ENCODE measurements around the gene ERG. TPM values are rescaled to one million over a fixed set of nuclear protein-coding genes. Genes with fewer than 3 reads are reported as not detected.

ERG gene
- total and polyA plus RNA-seq, 2 of the 8 experiments (the other 6 are each of a cell fraction or from before 2014, with no cell fraction given): 1.0 to 3.0 TPM

DNA sequence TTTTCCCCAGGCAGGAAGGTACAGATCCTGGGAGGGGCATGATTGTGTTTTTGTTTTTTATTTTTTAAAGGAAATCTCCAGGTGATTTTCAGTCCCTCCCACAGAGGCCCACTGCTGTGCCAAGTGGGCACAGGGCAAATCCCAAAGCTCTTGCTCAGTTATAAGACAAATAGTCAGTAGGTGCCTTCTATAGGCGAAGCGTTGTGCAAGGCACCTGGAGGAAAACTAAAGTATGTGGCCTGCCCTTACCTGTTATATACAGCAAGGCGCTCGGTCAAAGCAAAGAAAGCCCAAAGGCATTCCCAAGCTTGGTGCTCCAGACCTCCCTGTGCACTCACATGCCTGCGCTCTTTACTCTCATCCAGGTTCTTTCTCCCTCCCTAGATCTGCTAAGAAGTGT is 160.5 kb downstream of the ERG start:
- H3K23me2 ChIP-seq (ENCODE audit: low read depth, low read length): no peaks in the 10 kb centered on the region
- no peaks in the 10 kb centered on the region for H4K20me1 ChIP-seq (replicated peaks in 1 of 2; ENCODE audit: control insufficient read depth in 1 of 2, insufficient read depth in 2 of 2, low read length in 2 of 2)
- H4K91ac ChIP-seq (replicated peaks; ENCODE audit: insufficient read length, low read length): no peak overlapping the region
- no peak overlapping the region for H2BK120ac ChIP-seq (replicated peaks; ENCODE audit: low read depth, low read length)
- no peak for DNase-seq (ENCODE audit: low read depth in 1 of 2, low spot score in 2 of 2)
- H2BK20ac ChIP-seq (ENCODE audit: low read length): no peak overlapping the region
- no peak overlapping the region for H3K27ac ChIP-seq (ENCODE audit: low read depth, low read length)
- no peak overlapping the region for H3K18ac ChIP-seq (ENCODE audit: extremely low read depth, low read length)
- H4K8ac ChIP-seq (ENCODE audit: extremely low read depth, insufficient read depth, low read length): no peak overlapping the region
- no peak overlapping the region for H4K5ac ChIP-seq (ENCODE audit: insufficient read length, low read depth, low read length)
- ChIA-PET CTCF (ENCODE audit: partially characterized antibody) (interaction anchor here (1.0 to 1.7 kb wide), 4 partner anchors 13 to 168 kb away, joined by 3 to 5 read pairs (median 4); no protein-coding TSS in a partner anchor), POLR2A (ENCODE audit: partially characterized antibody) (no interaction called here)
- H3K4me1 ChIP-seq (replicated peaks in 1 of 4; ENCODE audit: control insufficient read depth in 3 of 4, insufficient read depth in 4 of 4, low read length in 3 of 4): no peaks in the 10 kb centered on the region
- H3K4me3 ChIP-seq (ENCODE audit: extremely low read depth in 1 of 4, insufficient read depth in 2 of 4, low read depth in 3 of 4, low read length in 4 of 4): no peak overlapping the region
- no peak overlapping the region for H2BK15ac ChIP-seq (ENCODE audit: low read length)
- H2AFZ ChIP-seq (ENCODE audit: low read length): no peak overlapping the region
- no peak overlapping the region for H3K9ac ChIP-seq (replicated peaks in 1 of 4; ENCODE audit: extremely low read depth in 1 of 4, low read depth in 3 of 4, low read length in 3 of 4)
- H3K14ac ChIP-seq (ENCODE audit: insufficient read length): no peak overlapping the region
- FAIRE-seq: no peak
- H3K4me2 ChIP-seq (ENCODE audit: insufficient read depth in 1 of 2, low read depth in 2 of 2, low read length in 2 of 2): no peak overlapping the region
- no peaks in the 10 kb centered on the region for H3K79me1 ChIP-seq (ENCODE audit: low read depth, low read length)
- no peaks in the 10 kb centered on the region for H3K9me3 ChIP-seq (ENCODE audit: insufficient read depth in 2 of 2, low read depth in 1 of 2, low read length in 1 of 2)
- H3K4ac ChIP-seq (replicated peaks; ENCODE audit: insufficient read length, low read depth, low read length): no peak overlapping the region
- no peaks in the 10 kb centered on the region for H3K36me3 ChIP-seq (ENCODE audit: control insufficient read depth in 2 of 4, insufficient read depth in 4 of 4, low read length in 3 of 4)
- H2BK5ac ChIP-seq (ENCODE audit: low read depth, low read length): no peak overlapping the region
- no peak overlapping the region for H3K23ac ChIP-seq (ENCODE audit: insufficient read length)
- no peak for TF ChIP-seq SP2 (IDR thresholded peaks at IDR 0.05; ENCODE audit: low read length)
- no peak for TF ChIP-seq ASH2L (IDR thresholded peaks at IDR 0.05; ENCODE audit: low read length)
- no peak for TF ChIP-seq GTF2F1 (IDR thresholded peaks at IDR 0.05; ENCODE audit: borderline replicate concordance, low read depth, low read length)
- no peak for TF ChIP-seq SUZ12 (IDR thresholded peaks at IDR 0.05; ENCODE audit: low read length)
- TF ChIP-seq TCF12 (IDR thresholded peaks at IDR 0.05; ENCODE audit: low read depth, low read length): no peak
- no peak for TF ChIP-seq NRF1 (IDR thresholded peaks at IDR 0.05; ENCODE audit: low read depth, low read length)
- TF ChIP-seq, protein P1, sequence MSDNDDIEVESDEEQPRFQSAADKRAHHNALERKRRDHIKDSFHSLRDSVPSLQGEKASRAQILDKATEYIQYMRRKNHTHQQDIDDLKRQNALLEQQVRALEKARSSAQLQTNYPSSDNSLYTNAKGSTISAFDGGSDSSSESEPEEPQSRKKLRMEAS (IDR thresholded peaks at IDR 0.05): no peak
- TF ChIP-seq SP4 (IDR thresholded peaks at IDR 0.05; ENCODE audit: low read length): no peak
- TF ChIP-seq POLR2AphosphoS5 (IDR thresholded peaks at IDR 0.05; ENCODE audit: low read depth, low read length): no peak
- TF ChIP-seq POU5F1 (IDR thresholded peaks at IDR 0.05; ENCODE audit: low read depth, low read length): no peak
- no peak for TF ChIP-seq RBBP5 (IDR thresholded peaks at IDR 0.05; ENCODE audit: borderline replicate concordance, low read depth, low read length)
- no peak for TF ChIP-seq HDAC6 (IDR thresholded peaks at IDR 0.05; ENCODE audit: low read depth, low read length)
- no peak for TF ChIP-seq TEAD4 (IDR thresholded peaks at IDR 0.05; ENCODE audit: low read depth, low read length)
- no peak for TF ChIP-seq YY1 (IDR thresholded peaks at IDR 0.05; ENCODE audit: low read depth, low read length)
- no peak for TF ChIP-seq RNF2 (IDR thresholded peaks at IDR 0.05; ENCODE audit: borderline replicate concordance, low read depth, low read length, missing control alignments, poor library complexity, severe bottlenecking)
- TF ChIP-seq PHF8 (conservative IDR thresholded peaks at IDR 0.05; ENCODE audit: low read depth, low read length): no peak
- H3K56ac ChIP-seq (replicated peaks; ENCODE audit: insufficient read length, low read depth, low read length): no peak overlapping the region
- H2AK5ac ChIP-seq (ENCODE audit: low read depth, low read length): no peak overlapping the region
- no peak overlapping the region for H2BK12ac ChIP-seq (ENCODE audit: low read depth, low read length)
- H3K79me2 ChIP-seq (ENCODE audit: control insufficient read depth in 1 of 2, insufficient read depth in 2 of 2, low read length in 2 of 2): no peaks in the 10 kb centered on the region
- H3K27me3 ChIP-seq (replicated peaks in 1 of 4; ENCODE audit: control insufficient read depth in 3 of 4, extremely low read depth in 1 of 4, insufficient read depth in 3 of 4, low read length in 3 of 4): no peaks in the 10 kb centered on the region
- WGBS, 2 experiments (ENCODE audit: extremely low coverage in 1 of 2, insufficient coverage in 1 of 2, insufficient read length in 1 of 2, insufficient replicate concordance in 2 of 2, low coverage in 1 of 2, low lambda C conversion rate in 2 of 2, missing lambda C conversion rate in 1 of 2): 96% methylated on average over 5 of the region's 5 CpGs; no CpG with 5 or more reads in 1 of the 2 experiments

Measured in H1 (cell line).